AG04450 (cell line): ENCODE results near the gene DHODH. TPM values are rescaled to one million over a fixed set of nuclear protein-coding genes. Genes with fewer than 3 reads are reported as not detected.

Experiments used
- CTCF ChIA-PET: fragments of 300-600, 350-600 bp; formaldehyde crosslinking; extraction: SDS; loops from one replicate; lab custom pipeline; 2022; ENCODE audit warnings: antibody characterized with exemption, inconsistent platforms; lab: Charles Lee
- POLR2A ChIA-PET: fragments of 350-600 bp; formaldehyde crosslinking; extraction: SDS; loops from one replicate; lab custom pipeline; 2021; ENCODE audit warnings: antibody characterized with exemption, inconsistent platforms; lab: Yijun Ruan, JAX
- DNase-seq: peaks from one replicate; pipeline ENCODE4 v3.0.0-alpha.2; 2011; ENCODE audit warnings: low read depth, low spot score
- H3K27ac ChIP-seq: one replicate; pipeline ENCODE4 v1.5.1; 2012; ENCODE audit warnings: low read depth, low read length, control low read depth
- H3K27me3 ChIP-seq: one replicate; pipeline ENCODE4 v1.6.0; 2012; ENCODE audit warnings: low read length; ENCODE audit not compliant: control insufficient read depth, insufficient read depth
- H3K4me3 ChIP-seq: 2 replicates; pipeline ENCODE4 v1.5.1; 2011; ENCODE audit warnings: mild to moderate bottlenecking, low read depth, low read length, control low read depth
- H3K9me3 ChIP-seq: 2 replicates; pipeline ENCODE4 v1.5.1; 2012; ENCODE audit warnings: low read length; ENCODE audit not compliant: control insufficient read depth, insufficient read depth
- polyA plus RNA-seq: library from polyadenylated mRNA; depleted of rRNA; stranded (reverse); fragments of >200 nt; gene quantifications from 2 replicates; pipeline ENCODE4 v1.2.3, GENCODE V29; 2011
- TF ChIP-seq, protein P1 (sequence below): IDR thresholded peaks from 2 replicates; pipeline ENCODE4 v1.5.1; 2011; ENCODE audit warnings: low read depth, low read length, control low read depth, inconsistent platforms

The DHODH gene
- polyA plus RNA-seq, 1 experiment = 3.6 TPM

GRCh38 chr16:72027669-72028378, 19.3 kb downstream of the DHODH start:
- no peak for DNase-seq
- Histone ChIP-seq H3K4me3 (no peak overlapping the region), H3K27me3 (no peaks in the 10 kb centered on the region), H3K27ac (no peak overlapping the region), H3K9me3 (no peaks in the 10 kb centered on the region)
- CTCF ChIA-PET = no interaction called here
- POLR2A ChIA-PET = no interaction called here
- TF ChIP-seq, protein P1, sequence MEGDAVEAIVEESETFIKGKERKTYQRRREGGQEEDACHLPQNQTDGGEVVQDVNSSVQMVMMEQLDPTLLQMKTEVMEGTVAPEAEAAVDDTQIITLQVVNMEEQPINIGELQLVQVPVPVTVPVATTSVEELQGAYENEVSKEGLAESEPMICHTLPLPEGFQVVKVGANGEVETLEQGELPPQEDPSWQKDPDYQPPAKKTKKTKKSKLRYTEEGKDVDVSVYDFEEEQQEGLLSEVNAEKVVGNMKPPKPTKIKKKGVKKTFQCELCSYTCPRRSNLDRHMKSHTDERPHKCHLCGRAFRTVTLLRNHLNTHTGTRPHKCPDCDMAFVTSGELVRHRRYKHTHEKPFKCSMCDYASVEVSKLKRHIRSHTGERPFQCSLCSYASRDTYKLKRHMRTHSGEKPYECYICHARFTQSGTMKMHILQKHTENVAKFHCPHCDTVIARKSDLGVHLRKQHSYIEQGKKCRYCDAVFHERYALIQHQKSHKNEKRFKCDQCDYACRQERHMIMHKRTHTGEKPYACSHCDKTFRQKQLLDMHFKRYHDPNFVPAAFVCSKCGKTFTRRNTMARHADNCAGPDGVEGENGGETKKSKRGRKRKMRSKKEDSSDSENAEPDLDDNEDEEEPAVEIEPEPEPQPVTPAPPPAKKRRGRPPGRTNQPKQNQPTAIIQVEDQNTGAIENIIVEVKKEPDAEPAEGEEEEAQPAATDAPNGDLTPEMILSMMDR = no peak

DNA sequence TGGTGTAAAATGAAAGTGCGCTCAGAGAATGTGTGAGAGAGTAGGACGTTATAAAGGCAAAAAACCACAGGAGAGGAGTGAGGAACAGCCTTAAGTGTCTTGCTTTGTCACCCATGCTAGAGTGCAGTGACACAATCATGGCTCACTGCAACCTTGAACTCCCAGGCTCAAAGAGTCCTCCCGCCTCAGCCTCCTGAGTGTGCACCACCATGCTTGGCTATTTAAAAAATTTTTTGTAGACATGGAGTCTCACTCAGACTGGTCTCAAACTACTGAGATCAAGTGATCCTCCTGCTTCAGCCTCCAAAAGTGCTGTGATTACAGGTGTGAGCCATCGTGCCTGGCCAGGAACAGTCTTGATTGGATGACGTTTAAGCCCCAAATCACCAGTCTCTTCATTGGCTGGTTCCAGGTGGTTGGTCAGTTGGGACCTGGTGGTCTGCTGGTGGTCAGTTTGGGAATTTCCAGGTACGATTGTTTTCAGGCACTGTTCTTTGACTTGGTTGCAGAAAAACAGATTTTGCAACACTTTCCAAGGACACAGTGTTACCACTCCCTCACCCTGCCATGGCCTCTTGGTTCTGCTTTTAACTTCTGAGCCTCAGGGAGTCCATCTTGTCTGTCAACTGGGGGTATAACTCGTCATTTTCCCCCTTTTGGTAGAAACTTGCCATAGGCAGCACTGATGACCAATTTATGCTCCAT, 21.2 kb downstream of the DHODH start:
- H3K27me3 ChIP-seq = no peaks in the 10 kb centered on the region
- ChIA-PET POLR2A (no interaction called here), CTCF (no interaction called here)
- H3K27ac ChIP-seq = no peak overlapping the region
- no peak for DNase-seq
- no peak overlapping the region for H3K4me3 ChIP-seq
- no peaks in the 10 kb centered on the region for H3K9me3 ChIP-seq
- TF ChIP-seq, protein P1 = no peak

GRCh38 chr16:72033437-72033836, 24.9 kb downstream of the DHODH start:
- no peaks in the 10 kb centered on the region for H3K27me3 ChIP-seq
- CTCF ChIA-PET = no interaction called here

DNA sequence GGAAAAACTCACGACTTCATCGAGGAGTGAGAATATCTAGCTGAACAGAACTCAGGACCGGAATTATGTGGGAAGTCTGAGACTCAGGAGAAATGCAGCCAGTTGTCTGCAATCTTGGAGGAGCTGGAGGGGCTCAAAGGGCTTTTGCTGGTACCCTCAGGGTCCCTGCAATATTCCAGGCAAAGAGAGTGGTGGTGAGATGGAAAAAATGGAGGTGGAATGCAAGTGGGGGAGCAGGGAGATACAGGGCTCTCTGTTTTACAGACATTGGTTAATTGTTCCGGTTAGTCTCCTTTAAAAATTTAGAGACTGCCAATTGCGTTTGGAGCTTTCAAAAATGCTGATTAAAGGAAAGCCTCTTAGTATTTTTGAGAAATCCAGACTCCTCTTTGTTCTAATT, 27.6 kb downstream of the DHODH start:
- Histone ChIP-seq H3K4me3 (no peak overlapping the region), H3K9me3 (no peaks in the 10 kb centered on the region; the same call in 1 of the 2 replicates), H3K27ac (no peak overlapping the region), H3K27me3 (no peaks in the 10 kb centered on the region)
- TF ChIP-seq, protein P1 = no peak
- CTCF ChIA-PET = no interaction called here
- DNase-seq = no peak
- POLR2A ChIA-PET = no interaction called here

More at GRCh38 chr16:72033437-72033836, 24.9 kb downstream of the DHODH start:
- no peak for DNase-seq
- Histone ChIP-seq H3K4me3 (no peak overlapping the region), H3K9me3 (no peaks in the 10 kb centered on the region; the same call in 1 of the 2 replicates), H3K27ac (no peak overlapping the region)
- TF ChIP-seq, protein P1 = no peak
- POLR2A ChIA-PET = no interaction called here

GRCh38 chr16:72042157-72042660, 33.7 kb downstream of the DHODH start:
- H3K9me3 ChIP-seq = no peaks in the 10 kb centered on the region
- CTCF ChIA-PET = no interaction called here
- TF ChIP-seq, protein P1 = no peak
- H3K27me3 ChIP-seq = no peaks in the 10 kb centered on the region
- H3K27ac ChIP-seq = no peak overlapping the region
- H3K4me3 ChIP-seq = no peak overlapping the region
- POLR2A ChIA-PET = no interaction called here
- DNase-seq = no peak
